PC-3 (cell line): ENCODE measurements around the gene EVA1A.

Source experiments
- CTCF ChIP-seq: fragments of 300-600 bp; sonication (generic); conservative IDR thresholded peaks from 2 replicates; pipeline ENCODE4 v1.5.1; 2017; ENCODE audit warnings: antibody characterized with exemption, low read depth, mild to moderate bottlenecking, low read length
- EZH2phosphoT487 ChIP-seq: fragments of 300-600 bp; sonication (generic); IDR thresholded peaks from 2 replicates; pipeline ENCODE4 v1.6.1; 2018; ENCODE audit warnings: mild to moderate bottlenecking, antibody characterized with exemption, low read length, borderline replicate concordance

DNA sequence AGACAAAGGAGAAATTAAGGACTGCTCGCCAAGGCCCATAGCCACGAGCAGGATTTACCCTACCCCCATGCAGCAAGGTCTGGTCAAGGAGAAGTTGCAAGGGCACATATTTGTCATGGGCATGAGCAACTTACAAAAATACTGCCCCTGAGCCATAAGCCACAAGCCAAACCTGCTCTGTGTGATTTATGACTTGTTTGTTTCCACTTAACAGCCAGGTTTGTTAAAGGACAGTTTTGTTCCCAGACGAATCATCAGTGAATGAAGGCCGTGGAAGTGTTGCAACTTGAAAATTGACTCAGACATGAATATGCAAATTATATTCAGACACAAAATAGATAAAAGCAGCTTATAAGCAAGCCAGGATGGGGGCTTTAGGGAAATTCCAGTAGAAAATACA is 31.3 kb upstream of the EVA1A start:
- TF ChIP-seq EZH2phosphoT487 (no peak), CTCF (no peak)
